Testis (tissue), 3 donors: ENCODE data around the gene METTL26. TPM values are rescaled to one million over a fixed set of nuclear protein-coding genes. Genes with fewer than 3 reads are reported as not detected.

Source experiments
- DNase-seq: peaks from one replicate; pipeline ENCODE4 v3.0.0-alpha.2; 2019
- H3K27ac ChIP-seq, 2 donors: fragments of 200-600 bp; sonication (generic); one replicate each; pipeline ENCODE4 v1.5.1; 2019
- H3K27me3 ChIP-seq: fragments of 200-600 bp; sonication (generic); one replicate; pipeline ENCODE4 v1.5.1; 2019
- H3K36me3 ChIP-seq: fragments of 200-600 bp; sonication (generic); one replicate; pipeline ENCODE4 v1.5.1; 2017; ENCODE audit warnings: low read depth; ENCODE audit errors: missing control alignments
- H3K4me1 ChIP-seq: fragments of 200-600 bp; sonication (generic); one replicate; pipeline ENCODE4 v1.5.1; 2019
- H3K4me3 ChIP-seq, 2 donors: fragments of 200-600 bp; sonication (generic); one replicate each; pipeline ENCODE4 v1.5.1; 2017 to 2019
- H3K9me3 ChIP-seq: fragments of 200-600 bp; sonication (generic); one replicate; pipeline ENCODE4 v1.5.1; 2017
- POLR2A ChIP-seq: fragments of 450-650 bp; IDR thresholded peaks from one replicate; pipeline ENCODE4 v1.6.1; 2017; ENCODE audit warnings: antibody characterized with exemption, mild to moderate bottlenecking, moderate library complexity
- WGBS, 2 donors: methylation state at CpG; one replicate each; pipeline ENCODE4 v1.1.5; 2018; 5-methylcytosine and 5-hydroxymethylcytosine counted together
- intact Hi-C: fragments of 100-400 bp; cut with DNase I; formaldehyde crosslinking; loops from one replicate; pipeline ENCODE4 v1.15.1; 2023; ENCODE audit warnings: low total_unique reads
- polyA plus RNA-seq: library from polyadenylated mRNA; stranded (reverse); fragments of 350-450 nt; fragmentation: Illumina TruSeq; extraction: RNeasy Lipid Tissue Mini Kit (QIAGEN cat#74804); gene quantifications from one replicate; pipeline ENCODE4 v1.2.3, GENCODE V29; 2014; ENCODE audit warnings: low read depth, low replicate concordance; ENCODE audit not compliant: insufficient read depth
- total RNA-seq, 2 donors: library from RNA; depleted of rRNA; stranded (reverse); fragments of >200 nt; gene quantifications; one replicate each; pipeline ENCODE4 v1.2.3, GENCODE V29; 2016
- TF ChIP-seq, protein P1 (sequence below), 3 experiments: fragments of 450-650 bp in 2 of 3; fragments of 200-600 bp in 1 of 3; sonication (generic) in 1 of 3; IDR thresholded peaks; one replicate each; pipeline ENCODE4 v1.5.1; 2016 to 2019; ENCODE audit warnings: antibody characterized with exemption in 3 of 3, mild to moderate bottlenecking in 2 of 3, moderate library complexity in 1 of 3

Gene METTL26
- total and polyA plus RNA-seq, 3 donors from 2014 or later: 72.1 to 185 (median 161) TPM

GRCh38 chr16:592518-593306 is 43.4 kb downstream of the METTL26 start:
- Histone ChIP-seq H3K4me3 (no peak overlapping the region), H3K27me3 (no peaks in the 10 kb centered on the region), H3K27ac (no peak overlapping the region), H3K36me3 (no peaks in the 10 kb centered on the region), H3K9me3 (no peaks in the 10 kb centered on the region), H3K4me1 (peaks cover 32% of the 10 kb centered on the region)
- intact Hi-C loops: no loop called here
- TF ChIP-seq POLR2A: no peak
- TF ChIP-seq, protein P1, sequence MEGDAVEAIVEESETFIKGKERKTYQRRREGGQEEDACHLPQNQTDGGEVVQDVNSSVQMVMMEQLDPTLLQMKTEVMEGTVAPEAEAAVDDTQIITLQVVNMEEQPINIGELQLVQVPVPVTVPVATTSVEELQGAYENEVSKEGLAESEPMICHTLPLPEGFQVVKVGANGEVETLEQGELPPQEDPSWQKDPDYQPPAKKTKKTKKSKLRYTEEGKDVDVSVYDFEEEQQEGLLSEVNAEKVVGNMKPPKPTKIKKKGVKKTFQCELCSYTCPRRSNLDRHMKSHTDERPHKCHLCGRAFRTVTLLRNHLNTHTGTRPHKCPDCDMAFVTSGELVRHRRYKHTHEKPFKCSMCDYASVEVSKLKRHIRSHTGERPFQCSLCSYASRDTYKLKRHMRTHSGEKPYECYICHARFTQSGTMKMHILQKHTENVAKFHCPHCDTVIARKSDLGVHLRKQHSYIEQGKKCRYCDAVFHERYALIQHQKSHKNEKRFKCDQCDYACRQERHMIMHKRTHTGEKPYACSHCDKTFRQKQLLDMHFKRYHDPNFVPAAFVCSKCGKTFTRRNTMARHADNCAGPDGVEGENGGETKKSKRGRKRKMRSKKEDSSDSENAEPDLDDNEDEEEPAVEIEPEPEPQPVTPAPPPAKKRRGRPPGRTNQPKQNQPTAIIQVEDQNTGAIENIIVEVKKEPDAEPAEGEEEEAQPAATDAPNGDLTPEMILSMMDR (IDR thresholded peaks at IDR 0.05): no peak
- DNase-seq: peak; percentile 69
- 65 to 72% methylated on average over 24 of the region's 24 CpGs for WGBS, 2 donors

DNA sequence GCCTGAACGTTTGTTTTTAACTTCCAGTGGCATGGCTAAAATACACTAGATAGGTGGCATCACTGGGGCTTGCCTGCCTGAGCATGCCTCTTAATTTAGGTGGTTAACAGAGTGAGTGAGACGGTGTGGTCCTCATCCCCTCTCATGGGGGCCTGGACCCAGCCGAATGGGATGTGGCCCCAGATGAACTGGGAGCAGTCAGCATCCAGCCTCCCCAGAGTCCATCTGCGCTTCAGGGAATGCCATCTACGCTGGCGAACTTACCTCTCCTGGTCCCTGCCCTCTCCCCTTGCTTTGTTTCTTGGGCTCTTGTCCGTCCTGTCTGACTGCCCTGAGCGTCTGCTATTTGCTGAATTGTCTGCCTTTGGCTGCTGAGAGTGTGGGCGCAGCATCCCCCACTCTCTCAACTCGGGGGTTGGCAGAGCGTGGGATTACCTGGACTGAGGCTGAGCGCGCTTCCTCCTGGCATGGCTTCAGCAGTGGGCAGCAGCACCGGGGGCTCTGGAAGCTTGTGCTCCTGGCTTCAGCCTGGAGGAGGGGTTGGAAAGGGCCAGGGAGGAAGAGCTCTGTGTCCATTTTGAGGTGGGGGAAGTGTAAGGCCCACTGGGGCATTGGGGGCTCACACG is 44.1 kb downstream of the METTL26 start:
- no peak overlapping the region for H3K27ac ChIP-seq
- WGBS, 2 donors: 83 to 91% methylated on average over 14 to 15 of the region's 15 CpGs
- TF ChIP-seq POLR2A: no peak
- TF ChIP-seq, protein P1 (IDR thresholded peaks at IDR 0.05): no peak
- H3K27me3 ChIP-seq: no peaks in the 10 kb centered on the region
- H3K36me3 ChIP-seq: no peaks in the 10 kb centered on the region
- intact Hi-C loops: no loop called here
- H3K9me3 ChIP-seq: no peaks in the 10 kb centered on the region
- H3K4me1 ChIP-seq: peaks cover 33% of the 10 kb centered on the region
- H3K4me3 ChIP-seq: no peak overlapping the region
- DNase-seq: no peak

DNA sequence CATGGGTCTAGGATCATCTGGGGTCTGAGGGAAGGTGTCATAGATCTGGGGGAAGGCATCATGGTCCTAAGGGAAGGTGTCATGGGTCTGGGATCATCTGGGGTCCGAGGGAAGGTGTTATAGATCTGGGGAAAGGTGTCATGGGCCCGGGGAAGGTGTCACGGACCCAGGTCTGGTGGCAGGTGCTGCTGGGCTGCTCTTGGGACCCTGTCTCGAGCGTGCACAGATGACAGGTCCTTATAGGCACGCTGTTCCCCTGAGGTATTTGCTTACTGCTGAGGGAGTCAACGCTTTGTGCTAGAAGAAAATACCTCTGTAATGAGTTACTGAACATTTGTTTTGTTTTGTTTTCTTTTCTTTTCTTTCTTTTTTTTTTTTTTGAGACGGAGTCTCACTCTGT is 44.9 kb downstream of the METTL26 start:
- H3K36me3 ChIP-seq: no peaks in the 10 kb centered on the region
- peaks cover 33% of the 10 kb centered on the region for H3K4me1 ChIP-seq
- no peaks in the 10 kb centered on the region for H3K27me3 ChIP-seq
- intact Hi-C loops: no loop called here
- 64 to 78% methylated on average over 8 of the region's 8 CpGs for WGBS, 2 donors
- no peak overlapping the region for H3K27ac ChIP-seq
- H3K9me3 ChIP-seq: no peaks in the 10 kb centered on the region
- DNase-seq: no peak
- no peak for TF ChIP-seq POLR2A
- H3K4me3 ChIP-seq: no peak overlapping the region

DNA sequence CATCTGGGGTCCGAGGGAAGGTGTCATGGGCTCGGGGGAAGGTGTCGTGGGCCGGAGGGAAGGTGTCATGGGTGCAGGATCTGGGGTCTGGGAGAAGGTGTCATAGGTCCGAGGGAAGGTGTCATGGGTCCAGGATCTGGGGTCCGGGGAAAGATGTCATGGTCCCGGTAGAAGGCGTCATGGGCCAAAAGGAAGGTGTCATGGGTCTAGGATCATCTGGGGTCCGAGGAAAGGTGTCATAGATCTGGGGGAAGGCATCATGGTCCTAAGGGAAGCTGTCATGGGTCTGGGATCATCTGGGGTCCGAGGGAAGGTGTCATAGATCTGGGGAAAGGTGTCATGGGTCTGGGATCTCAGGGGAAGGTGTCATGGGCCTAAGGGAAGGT is 45.3 kb downstream of the METTL26 start:
- intact Hi-C loops: no loop called here
- H3K9me3 ChIP-seq: no peaks in the 10 kb centered on the region
- H3K4me1 ChIP-seq: peaks cover 33% of the 10 kb centered on the region
- peak overlapping the region in 1 of 2 donors; percentile 2 for H3K27ac ChIP-seq
- H3K27me3 ChIP-seq: no peaks in the 10 kb centered on the region
- peak overlapping the region; percentile 75 to 81 for H3K4me3 ChIP-seq
- 32 to 38% methylated on average over 10 of the region's 10 CpGs for WGBS, 2 donors
- no peak for TF ChIP-seq POLR2A
- TF ChIP-seq, protein P1 (IDR thresholded peaks at IDR 0.05): no peak
- no peaks in the 10 kb centered on the region for H3K36me3 ChIP-seq
- no peak for DNase-seq

GRCh38 chr16:590188-590814 is 45.8 kb downstream of the METTL26 start:
- WGBS, 2 donors: 0% methylated on average over 8 to 64 of the region's 71 CpGs
- Histone ChIP-seq H3K4me3 (peak overlapping the region; percentile 75 to 81), H3K4me1 (peaks cover 33% of the 10 kb centered on the region), H3K36me3 (no peaks in the 10 kb centered on the region), H3K27ac (peak overlapping the region; percentile 2 to 74), H3K27me3 (no peaks in the 10 kb centered on the region), H3K9me3 (no peaks in the 10 kb centered on the region)
- intact Hi-C loops: no loop called here
- DNase-seq: no peak
- TF ChIP-seq, protein P1 (IDR thresholded peaks at IDR 0.05): no peak
- TF ChIP-seq POLR2A: no peak
